MM.1S (cell line): ENCODE results near the gene PLS3.

Experiments
- DNase-seq: peaks from one replicate; pipeline ENCODE4 v3.0.0-alpha.2; 2015
- H2AFZ ChIP-seq: fragments of 300-600 bp; sonication (generic); 2 replicates; pipeline ENCODE4 v1.6.0; 2016; ENCODE audit warnings: antibody characterized with exemption, low read length
- H3F3A ChIP-seq: fragments of 300-600 bp; sonication (generic); 2 replicates; pipeline ENCODE4 v1.6.1; 2016; ENCODE audit warnings: mild to moderate bottlenecking, antibody characterized with exemption, low read length, moderate library complexity, mixed read lengths; ENCODE audit not compliant: insufficient read depth
- H3K27ac ChIP-seq: fragments of 300-600 bp; sonication (generic); 2 replicates; pipeline ENCODE4 v1.5.1; 2016; ENCODE audit warnings: mild to moderate bottlenecking, low read length
- H3K27me3 ChIP-seq: fragments of 300-600 bp; sonication (generic); replicated peaks from 2 replicates; pipeline ENCODE4 v1.6.0; 2016; ENCODE audit warnings: low read length; ENCODE audit not compliant: insufficient read depth
- H3K36me3 ChIP-seq: fragments of 300-600 bp; sonication (generic); replicated peaks from 2 replicates; pipeline ENCODE4 v1.6.1; 2016; ENCODE audit warnings: mild to moderate bottlenecking, low read length, mixed read lengths; ENCODE audit not compliant: insufficient read depth
- H3K4me1 ChIP-seq: fragments of 300-600 bp; sonication (generic); 2 replicates; pipeline ENCODE4 v1.6.1; 2016; ENCODE audit warnings: low read length, mixed read lengths
- H3K4me2 ChIP-seq: fragments of 300-600 bp; sonication (generic); 2 replicates; pipeline ENCODE4 v1.6.0; 2016; ENCODE audit warnings: low read depth, low read length
- H3K4me3 ChIP-seq: fragments of 300-600 bp; sonication (generic); 2 replicates; pipeline ENCODE4 v1.5.1; 2016; ENCODE audit warnings: low read length, mixed read lengths
- H3K79me2 ChIP-seq: fragments of 300-600 bp; sonication (generic); 2 replicates; pipeline ENCODE4 v1.6.1; 2016; ENCODE audit warnings: mixed run types, low read length, mixed read lengths
- H3K9ac ChIP-seq: fragments of 300-600 bp; sonication (generic); 2 replicates; pipeline ENCODE4 v1.6.1; 2016; ENCODE audit warnings: low read length, mixed read lengths
- H3K9me2 ChIP-seq: fragments of 300-600 bp; sonication (generic); replicated peaks from 2 replicates; pipeline ENCODE4 v1.6.1; 2016; ENCODE audit warnings: mild to moderate bottlenecking, low read length, mixed read lengths; ENCODE audit not compliant: insufficient read depth
- H3K9me3 ChIP-seq: fragments of 300-600 bp; sonication (generic); replicated peaks from 2 replicates; pipeline ENCODE4 v1.6.1; 2016; ENCODE audit warnings: mild to moderate bottlenecking, low read length, mixed read lengths; ENCODE audit not compliant: insufficient read depth
- H4K20me1 ChIP-seq: fragments of 300-600 bp; sonication (generic); 2 replicates; pipeline ENCODE4 v1.6.1; 2016; ENCODE audit warnings: mild to moderate bottlenecking, low read length, moderate library complexity, mixed read lengths; ENCODE audit not compliant: insufficient read depth
- EZH2 ChIP-seq: fragments of 300-600 bp; sonication (generic); optimal IDR thresholded peaks from 2 replicates; pipeline ENCODE3; 2017; ENCODE audit warnings: low read depth, mild to moderate bottlenecking, antibody characterized with exemption, low read length, mixed read lengths
- EZH2phosphoT487 ChIP-seq: fragments of 300-600 bp; sonication (generic); IDR thresholded peaks from 2 replicates; pipeline ENCODE4 v1.6.1; 2018; ENCODE audit warnings: antibody characterized with exemption, low read length
- TF ChIP-seq, protein P1 (sequence below): fragments of 300-600 bp; sonication (generic); IDR thresholded peaks from 2 replicates; pipeline ENCODE4 v1.5.1; 2016; ENCODE audit warnings: antibody characterized with exemption, low read length, mixed read lengths

PLS3 gene

DNA sequence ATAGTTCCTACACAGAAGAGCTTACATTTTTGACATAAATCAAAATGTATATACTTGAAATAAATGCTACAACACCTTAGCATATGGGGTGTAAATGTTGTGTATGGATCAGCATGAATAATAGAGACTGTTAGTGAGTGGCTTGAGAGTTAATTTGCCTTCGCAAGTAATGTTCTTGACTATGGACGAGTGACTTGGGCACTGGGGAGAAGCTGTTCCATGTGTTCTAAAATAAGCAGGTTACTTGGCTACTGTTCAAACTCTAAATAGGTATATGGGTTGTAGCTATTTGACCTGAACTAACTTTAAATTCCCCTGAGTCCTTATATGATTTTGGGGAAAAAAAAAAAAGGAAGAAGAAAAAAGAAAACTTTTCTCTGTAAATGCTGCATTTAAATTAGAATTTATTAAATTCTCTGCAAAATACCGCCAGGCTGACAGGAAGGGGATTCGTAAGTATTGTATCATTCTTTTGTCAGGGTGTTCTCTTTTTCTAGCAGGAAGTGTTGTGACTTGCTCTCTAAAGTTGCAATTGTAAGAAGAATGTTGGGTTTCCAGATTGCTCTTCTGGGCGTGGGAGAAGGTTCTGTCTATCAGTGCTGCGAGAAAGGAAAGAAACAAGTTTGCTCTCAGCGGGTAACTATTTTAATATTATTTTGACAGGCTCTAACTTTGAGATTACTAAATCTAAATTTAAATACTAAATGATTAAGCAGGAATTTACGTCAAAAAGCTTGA, 32.2 kb downstream of the PLS3 start:
- Histone ChIP-seq H2AFZ (no peak overlapping the region), H3K36me3 (no peaks in the 10 kb centered on the region), H3K4me2 (no peak overlapping the region), H4K20me1 (no peaks in the 10 kb centered on the region), H3K27me3 (no peaks in the 10 kb centered on the region), H3K4me3 (no peak overlapping the region), H3K27ac (no peak overlapping the region), H3F3A (no peaks in the 10 kb centered on the region), H3K4me1 (no peaks in the 10 kb centered on the region), H3K9me3 (no peaks in the 10 kb centered on the region), H3K9ac (no peak overlapping the region), H3K9me2 (no peaks in the 10 kb centered on the region), H3K79me2 (no peaks in the 10 kb centered on the region)
- TF ChIP-seq, protein P1, sequence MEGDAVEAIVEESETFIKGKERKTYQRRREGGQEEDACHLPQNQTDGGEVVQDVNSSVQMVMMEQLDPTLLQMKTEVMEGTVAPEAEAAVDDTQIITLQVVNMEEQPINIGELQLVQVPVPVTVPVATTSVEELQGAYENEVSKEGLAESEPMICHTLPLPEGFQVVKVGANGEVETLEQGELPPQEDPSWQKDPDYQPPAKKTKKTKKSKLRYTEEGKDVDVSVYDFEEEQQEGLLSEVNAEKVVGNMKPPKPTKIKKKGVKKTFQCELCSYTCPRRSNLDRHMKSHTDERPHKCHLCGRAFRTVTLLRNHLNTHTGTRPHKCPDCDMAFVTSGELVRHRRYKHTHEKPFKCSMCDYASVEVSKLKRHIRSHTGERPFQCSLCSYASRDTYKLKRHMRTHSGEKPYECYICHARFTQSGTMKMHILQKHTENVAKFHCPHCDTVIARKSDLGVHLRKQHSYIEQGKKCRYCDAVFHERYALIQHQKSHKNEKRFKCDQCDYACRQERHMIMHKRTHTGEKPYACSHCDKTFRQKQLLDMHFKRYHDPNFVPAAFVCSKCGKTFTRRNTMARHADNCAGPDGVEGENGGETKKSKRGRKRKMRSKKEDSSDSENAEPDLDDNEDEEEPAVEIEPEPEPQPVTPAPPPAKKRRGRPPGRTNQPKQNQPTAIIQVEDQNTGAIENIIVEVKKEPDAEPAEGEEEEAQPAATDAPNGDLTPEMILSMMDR: no peak
- no peak for TF ChIP-seq EZH2phosphoT487
- TF ChIP-seq EZH2: no peak
- no peak for DNase-seq

DNA sequence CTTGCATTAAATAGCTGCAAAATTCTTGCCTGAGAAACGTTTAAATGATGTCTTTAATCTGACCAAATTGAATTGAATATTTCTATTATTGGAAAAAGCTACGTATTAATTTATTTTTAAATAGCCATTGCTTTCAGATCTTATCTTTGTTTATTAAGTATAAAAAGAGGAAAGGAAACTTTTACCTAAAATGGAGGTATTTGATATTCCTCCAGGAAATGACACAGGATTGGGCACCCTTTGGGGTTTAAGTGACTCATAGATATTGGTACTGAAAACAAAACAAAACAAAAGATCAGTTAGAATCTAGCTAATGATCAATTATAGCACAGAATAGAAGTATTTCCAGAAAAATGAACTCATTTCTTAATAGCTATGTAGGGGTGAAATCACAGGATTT, 34.1 kb downstream of the PLS3 start:
- H3F3A ChIP-seq: no peaks in the 10 kb centered on the region
- H3K36me3 ChIP-seq: no peaks in the 10 kb centered on the region
- no peaks in the 10 kb centered on the region for H4K20me1 ChIP-seq
- H2AFZ ChIP-seq: no peak overlapping the region
- H3K9me3 ChIP-seq: no peaks in the 10 kb centered on the region
- H3K79me2 ChIP-seq: no peaks in the 10 kb centered on the region
- no peak overlapping the region for H3K4me2 ChIP-seq
- no peaks in the 10 kb centered on the region for H3K27me3 ChIP-seq
- H3K27ac ChIP-seq: no peak overlapping the region
- no peaks in the 10 kb centered on the region for H3K4me1 ChIP-seq
- no peak for DNase-seq
- no peaks in the 10 kb centered on the region for H3K9me2 ChIP-seq
- TF ChIP-seq, protein P1: no peak
- TF ChIP-seq EZH2phosphoT487 (no peak), EZH2 (no peak)
- H3K9ac ChIP-seq: no peak overlapping the region
- H3K4me3 ChIP-seq: no peak overlapping the region

DNA sequence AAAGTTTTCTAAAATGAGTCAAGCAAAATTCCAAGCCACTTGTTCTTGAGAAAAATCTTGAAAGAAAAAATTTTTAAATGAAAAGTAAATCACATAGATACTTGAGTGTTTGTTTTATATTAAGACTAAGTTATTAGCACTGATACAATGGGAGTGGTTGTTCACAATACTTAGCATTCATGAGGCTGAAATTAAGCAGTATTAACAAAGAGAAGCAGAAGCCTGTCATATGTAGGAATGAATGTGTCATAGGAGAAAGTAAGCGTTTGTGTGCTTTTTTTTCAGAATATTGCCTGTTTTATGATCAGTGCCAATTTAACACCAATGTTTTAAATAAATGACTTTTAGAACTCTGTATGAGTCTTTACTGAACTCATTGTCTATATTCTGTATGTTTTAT, 37.6 kb downstream of the PLS3 start:
- no peak for DNase-seq
- H3K4me2 ChIP-seq: no peak overlapping the region
- no peaks in the 10 kb centered on the region for H3K4me1 ChIP-seq
- H3K79me2 ChIP-seq: no peaks in the 10 kb centered on the region
- TF ChIP-seq, protein P1: no peak
- no peak for TF ChIP-seq EZH2
- TF ChIP-seq EZH2phosphoT487: no peak
- no peaks in the 10 kb centered on the region for H3K9me3 ChIP-seq
- no peak overlapping the region for H3K9ac ChIP-seq
- H3K9me2 ChIP-seq: no peaks in the 10 kb centered on the region
- H3F3A ChIP-seq: no peaks in the 10 kb centered on the region
- H3K27ac ChIP-seq: no peak overlapping the region
- H3K36me3 ChIP-seq: no peaks in the 10 kb centered on the region
- H2AFZ ChIP-seq: no peak overlapping the region
- H3K27me3 ChIP-seq: no peaks in the 10 kb centered on the region
- no peak overlapping the region for H3K4me3 ChIP-seq
- H4K20me1 ChIP-seq: no peaks in the 10 kb centered on the region
